Left cardiac atrium (tissue), 4 donors: Measurements from ENCODE around the gene UNC5CL. TPM values are rescaled to one million over a fixed set of nuclear protein-coding genes. Genes with fewer than 3 reads are reported as not detected.

ENCODE experiments used
- ATAC-seq, 2 donors: fragments of 200-7000 bp; cut with Tn5 transposase; one replicate each; pipeline ENCODE4 v1.9.1; 2020; ENCODE audit warnings: mild to moderate bottlenecking in 2 of 2, moderate library complexity in 2 of 2
- DNase-seq: peaks from one replicate; pipeline ENCODE4 v3.0.0-alpha.2; 2020
- intact Hi-C, 2 donors: fragments of 100-400 bp; cut with DNase I; formaldehyde crosslinking; loops; one replicate each; pipeline versions ENCODE4 v1.14.1 to v1.15.1; 2022 to 2023
- long read RNA-seq: library from polyadenylated mRNA; unstranded; transcript quantifications from one replicate; pipeline ENCODE4 v2.0.0, GENCODE V29; 2021
- total RNA-seq, 2 donors: library from RNA; stranded (reverse); fragmentation: NEBNext Ultra II Directional; extraction: Animal tissue kit (Norgen Biotek cat#: 25700); gene quantifications; one replicate each; pipeline ENCODE4 v1.2.1, GENCODE V29; 2021
- donor health status: DM: no; HTN: yes; CAD: no.
- donor health status: DM: no; HTN: yes; CAD: no; lungs with severe emphysema.
- donor health status: DM: yes; HTN: yes; CAD: no.
- donor health status: Dilated cardiomyopathy.

Gene UNC5CL
- total RNA-seq, result under 1 TPM; 0.27 to 0.86 TPM
- long read RNA-seq, result 0 reads

- DNase-seq (no peak), ATAC-seq (peak; percentile 40 to 46)
- intact Hi-C loops, result no loop called here
Measured at GRCh38 chr6:41039060-41039998, at the start of gene UNC5CL. UNC5CL (minus strand) TSS chr6:41039221; CDS start chr6:41035074, 4,147 bp downstream.

GRCh38 chr6:41088451-41088850, 49.4 kb upstream of the UNC5CL start:
- intact Hi-C loops, result no loop called here
- DNase-seq (no peak), ATAC-seq (no peak)

GRCh38 chr6:41085182-41085581, 46.2 kb upstream of the UNC5CL start:
- intact Hi-C loops, result no loop called here
- ATAC-seq (no peak), DNase-seq (no peak)

- intact Hi-C loops, result no loop called here
- DNase-seq, result no peak
- ATAC-seq, result no peak
Measured at GRCh38 chr6:41083072-41083471, 44.1 kb upstream of the UNC5CL start.

GRCh38 chr6:41080621-41081020, 41.6 kb upstream of the UNC5CL start:
- no peak for ATAC-seq

GRCh38 chr6:41079080-41079479, 40.1 kb upstream of the UNC5CL start:
- intact Hi-C loops, result no loop called here
- ATAC-seq, result no peak

More at GRCh38 chr6:41080621-41081020, 41.6 kb upstream of the UNC5CL start:
- intact Hi-C loops, result no loop called here
- DNase-seq, result no peak

GRCh38 chr6:41078101-41078500, 39.1 kb upstream of the UNC5CL start:
- ATAC-seq (no peak), DNase-seq (no peak)
- intact Hi-C loops, result no loop called here

More at GRCh38 chr6:41079080-41079479, 40.1 kb upstream of the UNC5CL start:
- DNase-seq, result no peak

- intact Hi-C loops, result no loop called here
- no peak for ATAC-seq
- DNase-seq, result no peak
Measured at GRCh38 chr6:41077536-41077935, 38.5 kb upstream of the UNC5CL start.

- DNase-seq (no peak), ATAC-seq (no peak)
- intact Hi-C loops, result no loop called here
Measured at GRCh38 chr6:41075651-41076626, 36.9 kb upstream of the UNC5CL start.

GRCh38 chr6:41074692-41075436, 35.8 kb upstream of the UNC5CL start:
- ATAC-seq (no peak), DNase-seq (peak; percentile 27)
- intact Hi-C loops, result no loop called here

- ATAC-seq (no peak), DNase-seq (no peak)
- intact Hi-C loops, result no loop called here
Measured at GRCh38 chr6:41073968-41074691, 35.1 kb upstream of the UNC5CL start.

GRCh38 chr6:41073203-41073967, 34.4 kb upstream of the UNC5CL start:
- intact Hi-C loops, result no loop called here
- DNase-seq, result peak; percentile 90
- peak; percentile 24 to 48 for ATAC-seq

- DNase-seq (peak; percentile 99), ATAC-seq (peak; percentile 81 to 86)
- intact Hi-C loops, result no loop called here
Measured at GRCh38 chr6:41072836-41073202, 33.8 kb upstream of the UNC5CL start, which contains the start of gene NFYA. NFYA (plus strand) TSS chr6:41072974; CDS start chr6:41079090, 6,116 bp downstream.

- ATAC-seq (peak; percentile 85 to 86), DNase-seq (peak; percentile 100)
- intact Hi-C loops, result no loop called here
Measured at GRCh38 chr6:41071923-41072835, 33.2 kb upstream of the UNC5CL start, which contains the start of gene OARD1. OARD1 (minus strand) TSS chr6:41072356; CDS start chr6:41071634, 722 bp downstream.

- DNase-seq (no peak), ATAC-seq (no peak)
- intact Hi-C loops, result no loop called here
Measured at GRCh38 chr6:41071501-41071922, 32.5 kb upstream of the UNC5CL start.

- ATAC-seq, result no peak
- DNase-seq, result peak; percentile 80
- intact Hi-C loops, result loop anchor here (2.0 kb wide), 2 partner anchors 34 to 172 kb away; no protein-coding TSS in a partner anchor
Measured at GRCh38 chr6:41066867-41067304, 27.9 kb upstream of the UNC5CL start.
